HepG2 (cell line): Measurements from ENCODE around the gene DPYD. TPM values are rescaled to one million over a fixed set of nuclear protein-coding genes. Genes with fewer than 3 reads are reported as not detected.
A peak's percentile ranks its signal among the peaks of the same experiment; 100 is the strongest.

Source experiments
- ATAC-seq: fragments of 200-7000 bp; cut with Tn5 transposase; 3 replicates; pipeline ENCODE4 v1.9.1; 2020; ENCODE audit warnings: mild to moderate bottlenecking, moderate library complexity
- BruUV-seq: library from RNA; stranded (reverse); fragments of 400-500 nt; replicated peaks from 2 replicates; lab custom pipeline; 2021; lab: Mats Ljungman, UMichigan
- CTCF ChIA-PET: fragments of 300-600 bp; formaldehyde crosslinking; extraction: SDS; loops from one replicate; lab custom pipeline; 2021; ENCODE audit warnings: low total read pairs, inconsistent platforms, low intra/inter-chr PET ratio; lab: Yijun Ruan, JAX
- POLR2A ChIA-PET: fragments of 350-600 bp; sonication (Branson Sonifier 250); formaldehyde crosslinking; loops from one replicate; lab custom pipeline; 2020; ENCODE audit warnings: antibody characterized with exemption, inconsistent platforms; lab: Yijun Ruan, JAX
- DNase-seq: peaks from one replicate; pipeline ENCODE4 v3.0.0-alpha.2; 2015; ENCODE audit warnings: low spot score
- FAIRE-seq: peaks from 3 replicates; lab custom pipeline; 2011; peaks lifted over from hg19 to GRCh38; lab: Jason Lieb, UNC
- H2AFZ ChIP-seq: one replicate; pipeline ENCODE4 v1.6.1; 2011; ENCODE audit warnings: low read length, inconsistent platforms
- H3K27ac ChIP-seq: fragments of 300-600 bp; 3 replicates; pipeline ENCODE4 v1.8.0; 2011; ENCODE audit warnings: mixed run types, mild to moderate bottlenecking, mixed read lengths, low read length, inconsistent platforms; ENCODE audit not compliant: insufficient read depth; ENCODE audit errors: extremely low read length
- H3K27me3 ChIP-seq, 2 experiments: fragments of 200-600 bp in 1 of 2; 2 replicates in 1 of 2; 3 replicates in 1 of 2; pipeline versions ENCODE4 v1.6.0 to v1.8.0; 2011; ENCODE audit warnings: low read length in 2 of 2, mild to moderate bottlenecking in 2 of 2, moderate library complexity in 2 of 2, inconsistent platforms in 1 of 2; ENCODE audit not compliant: insufficient read depth in 2 of 2, control insufficient read depth in 1 of 2
- H3K36me3 ChIP-seq, 2 experiments: fragments of 200-600 bp in 1 of 2; replicated peaks in 1 of 2; 2 replicates in 1 of 2; 3 replicates in 1 of 2; pipeline versions ENCODE4 v1.5.1 to v1.8.0; 2011; ENCODE audit warnings: low read length in 2 of 2, inconsistent platforms in 1 of 2; ENCODE audit not compliant: insufficient read depth in 2 of 2, control insufficient read depth in 1 of 2
- H3K4me1 ChIP-seq: 2 replicates; pipeline ENCODE4 v1.5.1; 2012; ENCODE audit warnings: low read length, inconsistent platforms; ENCODE audit not compliant: insufficient read depth
- H3K4me2 ChIP-seq: 2 replicates; pipeline ENCODE4 v1.6.0; 2011; ENCODE audit warnings: low read depth, low read length, inconsistent platforms
- H3K4me3 ChIP-seq, 3 experiments: fragments of 200-600 bp in 1 of 3; sonication (generic), shearing (Covaris generic) in 1 of 3; replicated peaks in 1 of 3; 2 replicates each; pipeline ENCODE4 v1.5.1; 2011 to 2016; ENCODE audit warnings: low read length in 3 of 3, inconsistent platforms in 2 of 3, low read depth in 2 of 3, mild to moderate bottlenecking in 2 of 3, control low read depth in 1 of 3, mixed read lengths in 1 of 3; ENCODE audit not compliant: insufficient read depth in 1 of 3
- H3K79me2 ChIP-seq: one replicate; pipeline ENCODE4 v1.6.1; 2011; ENCODE audit warnings: low read length, inconsistent platforms; ENCODE audit not compliant: insufficient read depth
- H3K9ac ChIP-seq: 2 replicates; pipeline ENCODE4 v1.6.0; 2011; ENCODE audit warnings: mild to moderate bottlenecking, low read depth, low read length, inconsistent platforms; ENCODE audit not compliant: insufficient read depth
- H3K9me3 ChIP-seq: 2 replicates; pipeline ENCODE4 v1.5.1; 2012; ENCODE audit warnings: mild to moderate bottlenecking, low read length
- H4K20me1 ChIP-seq: 2 replicates; pipeline ENCODE4 v1.6.0; 2011; ENCODE audit warnings: inconsistent platforms, mild to moderate bottlenecking, low read length, moderate library complexity; ENCODE audit not compliant: insufficient read depth
- CBFB ChIP-seq: sonication (generic); formaldehyde crosslinking; IDR thresholded peaks from 2 replicates; pipeline ENCODE4 v1.4.0; 2020; ENCODE audit warnings: missing genetic modification reagents
- RAD51 ChIP-seq: fragments of 450-650 bp; IDR thresholded peaks from 2 replicates; pipeline ENCODE4 v1.6.1; 2016; ENCODE audit warnings: borderline replicate concordance
- RNF219 ChIP-seq: sonication (generic); formaldehyde crosslinking; IDR thresholded peaks from 2 replicates; pipeline ENCODE4 v1.5.0; 2020; ENCODE audit warnings: mild to moderate bottlenecking, missing genetic modification reagents
- SAFB2 ChIP-seq: sonication (generic); formaldehyde crosslinking; IDR thresholded peaks from 2 replicates; pipeline ENCODE4 v1.5.1; 2020; ENCODE audit warnings: missing genetic modification reagents, low read depth, mild to moderate bottlenecking, borderline replicate concordance
- ZIK1 ChIP-seq: sonication (generic); formaldehyde crosslinking; IDR thresholded peaks from 2 replicates; pipeline ENCODE4 v1.5.0; 2020; ENCODE audit warnings: mild to moderate bottlenecking, low read depth, missing genetic modification reagents, borderline replicate concordance
- ZNF350 ChIP-seq: sonication (generic); formaldehyde crosslinking; IDR thresholded peaks from 2 replicates; pipeline ENCODE4 v1.4.0; 2020; ENCODE audit warnings: mild to moderate bottlenecking, low read depth, missing genetic modification reagents, borderline replicate concordance
- WGBS: methylation state at CpG from one replicate; pipeline ENCODE4 v1.1.6; 2017; ENCODE audit warnings: low lambda C conversion rate; 5-methylcytosine and 5-hydroxymethylcytosine counted together
- in situ Hi-C: cut with HindIII; loops from 2 replicates; pipeline ENCODE4 v1.10.0; 2017; ENCODE audit warnings: low pct_unique_long_range_greater_than_20kb; ENCODE audit not compliant: extremely low pct_ligation_motif_present
- intact Hi-C: fragments of 100-400 bp; cut with micrococcal nuclease; formaldehyde crosslinking; loops from one replicate; pipeline ENCODE4 v1.10.0; 2022; ENCODE audit not compliant: unreplicated experiment
- polyA plus RNA-seq, 8 experiments: library from polyadenylated mRNA; depleted of rRNA in 3 of 8; stranded (reverse) in 7 of 8; unstranded in 1 of 8; fragments of >200 nt; fragmentation: Illumina TruSeq in 4 of 8; extraction: Trizol in 4 of 8; gene quantifications; 2 replicates each; pipeline versions ENCODE4 v1.2.1 to v1.2.3, GENCODE V29; 2011 to 2016; ENCODE audit warnings: low read depth in 4 of 8, missing spikeins in 1 of 8, mixed read lengths in 1 of 8; ENCODE audit not compliant: insufficient read depth in 1 of 8
- total RNA-seq, 5 experiments: library from RNA; depleted of rRNA; stranded (reverse); fragments of >200 nt; fragmentation: Illumina TruSeq; extraction: Trizol; gene quantifications; 2 replicates each; pipeline ENCODE4 v1.2.3, GENCODE V29; 2016; ENCODE audit warnings: low read depth in 1 of 5

DPYD gene
- total and polyA plus RNA-seq, 2 of the 13 experiments (the other 11 are each of a cell fraction or from before 2014, with no cell fraction given): 1.3 to 3.4 TPM

GRCh38 chr1:97562081-97562480 lies 358.8 kb downstream of the DPYD start (continued):
- TF ChIP-seq SAFB2 (CRISPR knock-in tag): no peak
- no peak for TF ChIP-seq RNF219

GRCh38 chr1:97560714-97561113 lies 360.1 kb downstream of the DPYD start:
- no peaks in the 10 kb centered on the region for H4K20me1 ChIP-seq
- intact Hi-C loops (no loop called here), in situ Hi-C loops (no loop called here)
- no TSS peak for BruUV-seq
- no peak overlapping the region for H3K4me2 ChIP-seq
- no peak overlapping the region for H3K9ac ChIP-seq
- no peaks in the 10 kb centered on the region for H3K27me3 ChIP-seq
- 72% methylated on average over 4 of the region's 4 CpGs for WGBS
- H3K4me3 ChIP-seq: no peak overlapping the region
- no peak for FAIRE-seq
- TF ChIP-seq ZIK1 (CRISPR knock-in tag) (no peak), ZNF350 (CRISPR knock-in tag) (no peak), CBFB (CRISPR knock-in tag) (no peak), RAD51 (peak; percentile 33; the same call in 1 of the 2 replicates)
- H3K36me3 ChIP-seq: no peaks in the 10 kb centered on the region
- DNase-seq: no peak
- no peaks in the 10 kb centered on the region for H3K79me2 ChIP-seq
- no peak for ATAC-seq
- no peaks in the 10 kb centered on the region for H3K4me1 ChIP-seq
- H3K9me3 ChIP-seq: no peaks in the 10 kb centered on the region; the same call in 1 of the 2 replicates
- no peak overlapping the region for H2AFZ ChIP-seq
- CTCF ChIA-PET: no interaction called here
- POLR2A ChIA-PET: no interaction called here
- no peak overlapping the region for H3K27ac ChIP-seq
